Measurements from ENCODE around the gene CFAP74. TPM values are rescaled to one million over a fixed set of nuclear protein-coding genes. Genes with fewer than 3 reads are reported as not detected.

CFAP74 gene
- total RNA-seq, 1 experiment from 2014 or later = not detected

- no peak overlapping the region for H3K4me3 ChIP-seq (ENCODE audit: low read depth, low read length)
- CTCF ChIA-PET = no interaction called here
- DNase-seq = no peak
- TF ChIP-seq, protein P1, sequence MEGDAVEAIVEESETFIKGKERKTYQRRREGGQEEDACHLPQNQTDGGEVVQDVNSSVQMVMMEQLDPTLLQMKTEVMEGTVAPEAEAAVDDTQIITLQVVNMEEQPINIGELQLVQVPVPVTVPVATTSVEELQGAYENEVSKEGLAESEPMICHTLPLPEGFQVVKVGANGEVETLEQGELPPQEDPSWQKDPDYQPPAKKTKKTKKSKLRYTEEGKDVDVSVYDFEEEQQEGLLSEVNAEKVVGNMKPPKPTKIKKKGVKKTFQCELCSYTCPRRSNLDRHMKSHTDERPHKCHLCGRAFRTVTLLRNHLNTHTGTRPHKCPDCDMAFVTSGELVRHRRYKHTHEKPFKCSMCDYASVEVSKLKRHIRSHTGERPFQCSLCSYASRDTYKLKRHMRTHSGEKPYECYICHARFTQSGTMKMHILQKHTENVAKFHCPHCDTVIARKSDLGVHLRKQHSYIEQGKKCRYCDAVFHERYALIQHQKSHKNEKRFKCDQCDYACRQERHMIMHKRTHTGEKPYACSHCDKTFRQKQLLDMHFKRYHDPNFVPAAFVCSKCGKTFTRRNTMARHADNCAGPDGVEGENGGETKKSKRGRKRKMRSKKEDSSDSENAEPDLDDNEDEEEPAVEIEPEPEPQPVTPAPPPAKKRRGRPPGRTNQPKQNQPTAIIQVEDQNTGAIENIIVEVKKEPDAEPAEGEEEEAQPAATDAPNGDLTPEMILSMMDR (IDR thresholded peaks at IDR 0.05; ENCODE audit: insufficient read depth in 1 of 2, low read depth in 1 of 2, low read length in 1 of 2, severe bottlenecking in 1 of 2, unreplicated experiment in 1 of 2) = no peak
- Mint-ChIP-seq H3K4me1 (ENCODE audit: low read depth, unreplicated experiment) (no peaks in the 10 kb centered on the region), H3K36me3 (ENCODE audit: insufficient read depth, unreplicated experiment) (no peaks in the 10 kb centered on the region), H3K4me3 (ENCODE audit: unreplicated experiment) (no peak overlapping the region), H3K27me3 (ENCODE audit: insufficient read depth, unreplicated experiment) (no peaks in the 10 kb centered on the region), H3K27ac (ENCODE audit: unreplicated experiment) (no peak overlapping the region), H3K9me3 (ENCODE audit: unreplicated experiment) (no peaks in the 10 kb centered on the region)
- no peaks in the 10 kb centered on the region for H3K4me1 ChIP-seq
- no peaks in the 10 kb centered on the region for H3K9me3 ChIP-seq
- H3K27me3 ChIP-seq (replicated peaks; ENCODE audit: control insufficient read depth, insufficient read depth, low read length) = no peaks in the 10 kb centered on the region
- intact Hi-C loops (cut with micrococcal nuclease; ENCODE audit: unreplicated experiment) = no loop called here
- BruUV-seq (replicated peaks) = no TSS peak
- H3K36me3 ChIP-seq (ENCODE audit: control insufficient read depth, insufficient read depth, low read length) = no peaks in the 10 kb centered on the region
- POLR2A ChIA-PET = no interaction called here
Observed at GRCh38 chr1:2032737-2033136, 29.2 kb upstream of the CFAP74 start.

GRCh38 chr1:2031546-2032540 lies 28.3 kb upstream of the CFAP74 start:
- Histone ChIP-seq H3K9me3 (no peaks in the 10 kb centered on the region), H3K36me3 (ENCODE audit: control insufficient read depth, insufficient read depth, low read length) (no peaks in the 10 kb centered on the region), H3K4me3 (ENCODE audit: low read depth, low read length) (no peak overlapping the region), H3K4me1 (no peaks in the 10 kb centered on the region), H3K27me3 (replicated peaks; ENCODE audit: control insufficient read depth, insufficient read depth, low read length) (no peaks in the 10 kb centered on the region)
- H3K4me3 Mint-ChIP-seq (ENCODE audit: unreplicated experiment) = no peak overlapping the region
- no peaks in the 10 kb centered on the region for H3K27me3 Mint-ChIP-seq (ENCODE audit: insufficient read depth, unreplicated experiment)
- H3K4me1 Mint-ChIP-seq (ENCODE audit: low read depth, unreplicated experiment) = no peaks in the 10 kb centered on the region
- no peak overlapping the region for H3K27ac Mint-ChIP-seq (ENCODE audit: unreplicated experiment)
- POLR2A ChIA-PET = no interaction called here
- no peaks in the 10 kb centered on the region for H3K36me3 Mint-ChIP-seq (ENCODE audit: insufficient read depth, unreplicated experiment)
- intact Hi-C loops (cut with micrococcal nuclease; ENCODE audit: unreplicated experiment) = no loop called here
- no peak for DNase-seq
- H3K9me3 Mint-ChIP-seq (ENCODE audit: unreplicated experiment) = no peaks in the 10 kb centered on the region
- no TSS peak for BruUV-seq (replicated peaks)
- CTCF ChIA-PET = interaction anchor here (1.3 kb wide), 1 partner anchor 13 kb away, joined by 3 read pairs; no protein-coding TSS in a partner anchor
- TF ChIP-seq, protein P1 (IDR thresholded peaks at IDR 0.05; ENCODE audit: insufficient read depth in 1 of 2, low read depth in 1 of 2, low read length in 1 of 2, severe bottlenecking in 1 of 2, unreplicated experiment in 1 of 2) = no peak

- TF ChIP-seq, protein P1 (IDR thresholded peaks at IDR 0.05; ENCODE audit: insufficient read depth in 1 of 2, low read depth in 1 of 2, low read length in 1 of 2, severe bottlenecking in 1 of 2, unreplicated experiment in 1 of 2) = no peak
- H3K9me3 Mint-ChIP-seq (ENCODE audit: unreplicated experiment) = no peaks in the 10 kb centered on the region
- Histone ChIP-seq H3K4me3 (ENCODE audit: low read depth, low read length) (no peak overlapping the region), H3K36me3 (ENCODE audit: control insufficient read depth, insufficient read depth, low read length) (no peaks in the 10 kb centered on the region), H3K4me1 (no peaks in the 10 kb centered on the region), H3K9me3 (no peaks in the 10 kb centered on the region), H3K27me3 (replicated peaks; ENCODE audit: control insufficient read depth, insufficient read depth, low read length) (no peaks in the 10 kb centered on the region)
- intact Hi-C loops (cut with micrococcal nuclease; ENCODE audit: unreplicated experiment) = no loop called here
- H3K4me3 Mint-ChIP-seq (ENCODE audit: unreplicated experiment) = no peak overlapping the region
- H3K36me3 Mint-ChIP-seq (ENCODE audit: insufficient read depth, unreplicated experiment) = no peaks in the 10 kb centered on the region
- DNase-seq = no peak
- BruUV-seq (replicated peaks) = no TSS peak
- no peaks in the 10 kb centered on the region for H3K27me3 Mint-ChIP-seq (ENCODE audit: insufficient read depth, unreplicated experiment)
- CTCF ChIA-PET = interaction anchor here (1.3 kb wide), 1 partner anchor 14 kb away, joined by 3 read pairs; no protein-coding TSS in a partner anchor
- POLR2A ChIA-PET = no interaction called here
- no peak overlapping the region for H3K27ac Mint-ChIP-seq (ENCODE audit: unreplicated experiment)
- no peaks in the 10 kb centered on the region for H3K4me1 Mint-ChIP-seq (ENCODE audit: low read depth, unreplicated experiment)
Observed at GRCh38 chr1:2030076-2030871, 26.7 kb upstream of the CFAP74 start.

Data from Caco-2 (cell line).